HEK293T (cell line): Measurements from ENCODE around the gene NAV2.
A peak's percentile ranks its signal among the peaks of the same experiment; 100 is the strongest.

Source experiments
- CTCF ChIA-PET: fragments of 350-600 bp; formaldehyde crosslinking; extraction: SDS; loops from one replicate; lab custom pipeline; 2021; ENCODE audit warnings: antibody characterized with exemption, inconsistent platforms; lab: Yijun Ruan, JAX
- POLR2A ChIA-PET: fragments of 350-600 bp; formaldehyde crosslinking; extraction: SDS; loops from one replicate; lab custom pipeline; 2020; ENCODE audit warnings: antibody characterized with exemption, inconsistent platforms; lab: Yijun Ruan, JAX
- DNase-seq: peaks from one replicate; pipeline ENCODE4 v3.0.0; 2012; ENCODE audit warnings: mixed read lengths; ENCODE audit errors: extremely low spot score
- ARNT ChIP-seq: fragments of 450-650 bp; IDR thresholded peaks from 2 replicates; pipeline ENCODE4 v1.6.1; 2017; ENCODE audit warnings: mild to moderate bottlenecking
- BHLHE40 ChIP-seq: fragments of 450-650 bp; IDR thresholded peaks from 2 replicates; pipeline ENCODE4 v1.6.1; 2016; ENCODE audit warnings: mild to moderate bottlenecking, moderate library complexity, borderline replicate concordance
- CTBP1 ChIP-seq: fragments of 450-650 bp; IDR thresholded peaks from 2 replicates; pipeline ENCODE4 v1.6.1; 2016; ENCODE audit warnings: borderline replicate concordance
- ELF4 ChIP-seq: fragments of 450-650 bp; IDR thresholded peaks from 2 replicates; pipeline ENCODE4 v1.6.1; 2017; ENCODE audit warnings: antibody characterized with exemption
- FOXA1 ChIP-seq: fragments of 450-650 bp; IDR thresholded peaks from 2 replicates; pipeline ENCODE4 v1.6.1; 2016; ENCODE audit warnings: mild to moderate bottlenecking
- FOXK2 ChIP-seq: fragments of 450-650 bp; IDR thresholded peaks from 2 replicates; pipeline ENCODE4 v1.6.1; 2016; ENCODE audit warnings: mild to moderate bottlenecking
- FOXM1 ChIP-seq: fragments of 450-650 bp; IDR thresholded peaks from 2 replicates; pipeline ENCODE4 v1.6.1; 2017; ENCODE audit warnings: mild to moderate bottlenecking, borderline replicate concordance
- HDGF ChIP-seq: fragments of 450-650 bp; IDR thresholded peaks from 2 replicates; pipeline ENCODE4 v1.6.1; 2017; ENCODE audit warnings: antibody characterized with exemption, borderline replicate concordance
- L3MBTL2 ChIP-seq: fragments of 450-650 bp; conservative IDR thresholded peaks from 2 replicates; pipeline ENCODE4 v1.6.1; 2016; ENCODE audit warnings: mild to moderate bottlenecking
- LEF1 ChIP-seq: fragments of 450-650 bp; IDR thresholded peaks from 2 replicates; pipeline ENCODE4 v1.6.1; 2017; ENCODE audit warnings: mild to moderate bottlenecking, borderline replicate concordance
- NFRKB ChIP-seq: fragments of 450-650 bp; IDR thresholded peaks from 2 replicates; pipeline ENCODE4 v1.6.1; 2016; ENCODE audit warnings: mild to moderate bottlenecking, moderate library complexity
- PKNOX1 ChIP-seq: fragments of 450-650 bp; IDR thresholded peaks from 2 replicates; pipeline ENCODE4 v1.6.1; 2016
- SP1 ChIP-seq: fragments of 450-650 bp; IDR thresholded peaks from 2 replicates; pipeline ENCODE4 v1.6.1; 2017
- SUZ12 ChIP-seq: fragments of 450-650 bp; IDR thresholded peaks from 2 replicates; pipeline ENCODE4 v1.6.1; 2016; ENCODE audit warnings: mild to moderate bottlenecking
- TARDBP ChIP-seq: fragments of 450-650 bp; IDR thresholded peaks from 2 replicates; pipeline ENCODE4 v1.6.1; 2016
- ZNF384 ChIP-seq: fragments of 450-650 bp; IDR thresholded peaks from 2 replicates; pipeline ENCODE4 v1.6.1; 2016

The NAV2 gene

GRCh38 chr11:20102397-20102796 lies 389.8 kb downstream of the NAV2 start:
- ChIA-PET POLR2A (interaction anchor here (0.7 kb wide), 1 partner anchor 10 kb away, joined by 3 read pairs; no protein-coding TSS in a partner anchor), CTCF (no interaction called here)
- TF ChIP-seq LEF1 (no peak), SP1 (no peak), SUZ12 (no peak), L3MBTL2 (no peak), ARNT (no peak), FOXA1 (no peak)
- no peak for DNase-seq

- CTCF ChIA-PET, result interaction anchor here (0.5 kb wide), 1 partner anchor 136 kb away, joined by 3 read pairs; no protein-coding TSS in a partner anchor
- POLR2A ChIA-PET, result interaction anchor here (0.7 kb wide), 1 partner anchor 9 kb away, joined by 3 read pairs; no protein-coding TSS in a partner anchor
- no peak for DNase-seq
- TF ChIP-seq FOXK2, result no peak
- no peak for TF ChIP-seq LEF1
- TF ChIP-seq HDGF, result no peak
- TF ChIP-seq BHLHE40, result no peak
Observed at GRCh38 chr11:20103281-20103680, 390.6 kb downstream of the NAV2 start.

GRCh38 chr11:20105427-20105826 lies 392.8 kb downstream of the NAV2 start:
- ChIA-PET POLR2A (no interaction called here), CTCF (interaction anchor here (0.6 to 0.8 kb wide), 2 partner anchors 18 to 23 kb away, joined by 3 to 5 read pairs; no protein-coding TSS in a partner anchor)
- TF ChIP-seq L3MBTL2, result no peak
- no peak for TF ChIP-seq ZNF384
- no peak for TF ChIP-seq FOXM1
- no peak for TF ChIP-seq CTBP1
- TF ChIP-seq TARDBP, result no peak
- TF ChIP-seq PKNOX1, result no peak
- no peak for TF ChIP-seq FOXK2
- TF ChIP-seq SP1, result no peak
- no peak for TF ChIP-seq HDGF
- TF ChIP-seq ELF4, result no peak
- TF ChIP-seq SUZ12, result no peak
- TF ChIP-seq BHLHE40, result no peak
- no peak for TF ChIP-seq NFRKB
- no peak for TF ChIP-seq LEF1
- TF ChIP-seq FOXA1, result no peak
- no peak for DNase-seq

GRCh38 chr11:20109731-20110445 lies 397.3 kb downstream of the NAV2 start:
- no peak for TF ChIP-seq FOXM1
- TF ChIP-seq PKNOX1, result no peak
- no peak for TF ChIP-seq ARNT
- TF ChIP-seq L3MBTL2, result no peak
- TF ChIP-seq ELF4, result no peak
- TF ChIP-seq FOXA1, result no peak
- no peak for TF ChIP-seq NFRKB
- TF ChIP-seq TARDBP, result no peak
- no peak for TF ChIP-seq BHLHE40
- no peak for TF ChIP-seq CTBP1
- no peak for TF ChIP-seq LEF1
- TF ChIP-seq ZNF384, result no peak
- TF ChIP-seq SP1, result no peak
- TF ChIP-seq SUZ12, result no peak
- no peak for TF ChIP-seq HDGF
- TF ChIP-seq FOXK2, result no peak
- ChIA-PET CTCF (interaction anchor here (0.6 to 0.7 kb wide), 2 partner anchors 74 to 102 kb away, joined by 3 to 4 read pairs; no protein-coding TSS in a partner anchor), POLR2A (no interaction called here)
- DNase-seq, result no peak

- POLR2A ChIA-PET, result no interaction called here
- peak; percentile 79 for DNase-seq
- CTCF ChIA-PET, result interaction anchor here (0.5 to 1.0 kb wide), 6 partner anchors 12 to 243 kb away, joined by 3 to 4 read pairs (median 3); no protein-coding TSS in a partner anchor
- TF ChIP-seq LEF1 (no peak), FOXM1 (no peak)
Observed at GRCh38 chr11:20110908-20111669, 398.5 kb downstream of the NAV2 start.

- DNase-seq, result no peak
- no peak for TF ChIP-seq FOXM1
- POLR2A ChIA-PET, result interaction anchor here (1.0 to 1.4 kb wide), 5 partner anchors 9 to 160 kb away, joined by 3 to 6 read pairs (median 4); no protein-coding TSS in a partner anchor
- CTCF ChIA-PET, result interaction anchor here (0.5 to 1.5 kb wide), 6 partner anchors 13 to 242 kb away, joined by 3 to 6 read pairs (median 3); no protein-coding TSS in a partner anchor
Observed at GRCh38 chr11:20111871-20112270, 399.2 kb downstream of the NAV2 start.
